AG09309 (cell line): ENCODE data around the gene CDC42BPG.

Experiments
- DNase-seq: peaks from one replicate; pipeline ENCODE4 v3.0.0-alpha.2; 2010; ENCODE audit warnings: low read depth
- H3K4me3 ChIP-seq: 2 replicates; pipeline ENCODE4 v1.5.1; 2011; ENCODE audit warnings: mild to moderate bottlenecking, low read depth, low read length, moderate library complexity; ENCODE audit not compliant: control insufficient read depth
- CTCF ChIP-seq: IDR thresholded peaks from 2 replicates; pipeline ENCODE4 v1.5.1; 2011; ENCODE audit warnings: mild to moderate bottlenecking, low read depth, low read length, inconsistent platforms; ENCODE audit not compliant: insufficient read depth, control insufficient read depth; ENCODE audit errors: missing control alignments

Gene CDC42BPG

GRCh38 chr11:64854534-64855502 is 10.4 kb upstream of the CDC42BPG start:
- TF ChIP-seq CTCF = no peak
- no peak overlapping the region for H3K4me3 ChIP-seq
- no peak for DNase-seq

GRCh38 chr11:64854157-64854533 is 9.7 kb upstream of the CDC42BPG start:
- TF ChIP-seq CTCF = no peak
- no peak overlapping the region for H3K4me3 ChIP-seq
- DNase-seq = no peak

- DNase-seq = no peak
- TF ChIP-seq CTCF = no peak
- H3K4me3 ChIP-seq = no peak overlapping the region
Observed at GRCh38 chr11:64853709-64854108, 9.3 kb upstream of the CDC42BPG start.

GRCh38 chr11:64852804-64853509 is 8.5 kb upstream of the CDC42BPG start:
- no peak for DNase-seq
- H3K4me3 ChIP-seq = no peak overlapping the region
- TF ChIP-seq CTCF = no peak

- H3K4me3 ChIP-seq = no peak overlapping the region
- TF ChIP-seq CTCF = no peak
- no peak for DNase-seq
Observed at GRCh38 chr11:64851831-64852351, 7.4 kb upstream of the CDC42BPG start.

- DNase-seq = no peak
- H3K4me3 ChIP-seq = no peak overlapping the region
- TF ChIP-seq CTCF = no peak
Observed at GRCh38 chr11:64850979-64851567, 6.6 kb upstream of the CDC42BPG start.
